ENCODE data around the gene B4GALT3. TPM values are rescaled to one million over a fixed set of nuclear protein-coding genes. Genes with fewer than 3 reads are reported as not detected.

B4GALT3 gene
- polyA plus RNA-seq, 3 donors, result 16.8 to 50.3 (median 21.0) TPM

GRCh38 chr1:161214369-161214768 lies 37.1 kb upstream of the B4GALT3 start:
- Histone ChIP-seq H3K4me1 (ENCODE audit: control insufficient read depth in 1 of 2, insufficient read depth in 2 of 2, low read length in 2 of 2) (peaks cover 48 to 57% of the 10 kb centered on the region in 2 donors), H3K4me3 (replicated peaks in 1 of 3; ENCODE audit: low read depth in 2 of 3, low read length in 3 of 3) (peak overlapping the region; percentile 91 to 98 (median 96))

GRCh38 chr1:161209790-161210409 lies 32.6 kb upstream of the B4GALT3 start:
- 36% methylated on average over 6 of the region's 11 CpGs for WGBS (ENCODE audit: insufficient coverage)
- H3K36me3 Mint-ChIP-seq, result peaks cover 74 to 87% of the 10 kb centered on the region in 2 donors
- H3K4me1 Mint-ChIP-seq, result peaks cover 39% of the 10 kb centered on the region
- peak; percentile 76 to 87 (median 87) for DNase-seq
- Histone ChIP-seq H3K36me3 (replicated peaks in 1 of 2; ENCODE audit: control insufficient read depth in 1 of 2, insufficient read depth in 2 of 2, low read length in 2 of 2) (peaks cover 75 to 90% of the 10 kb centered on the region in 2 donors), H3K27ac (ENCODE audit: low read depth in 1 of 2, low read length in 2 of 2) (peak overlapping the region in 1 of 2 donors; percentile 6), H3K9ac (ENCODE audit: insufficient read depth, low read length, poor library complexity, severe bottlenecking) (no peak overlapping the region), H3K79me2 (ENCODE audit: insufficient read depth, low read length) (peaks cover 66% of the 10 kb centered on the region), H3K4me3 (replicated peaks in 1 of 3; ENCODE audit: low read depth in 2 of 3, low read length in 3 of 3) (no peak overlapping the region), H3K4me2 (replicated peaks; ENCODE audit: extremely low read depth, low read length, poor library complexity, severe bottlenecking) (no peak overlapping the region), H3K9me3 (replicated peaks in 1 of 2; ENCODE audit: control insufficient read depth in 1 of 2, insufficient read depth in 1 of 2, low read length in 2 of 2) (no peaks in the 10 kb centered on the region), H3K27me3 (ENCODE audit: control insufficient read depth in 2 of 2, insufficient read depth in 2 of 2, low read length in 2 of 2) (no peaks in the 10 kb centered on the region), H3K4me1 (ENCODE audit: control insufficient read depth in 1 of 2, insufficient read depth in 2 of 2, low read length in 2 of 2) (peaks cover 29 to 39% of the 10 kb centered on the region in 2 donors), H4K20me1 (ENCODE audit: insufficient read depth, low read length) (no peaks in the 10 kb centered on the region), H2AFZ (ENCODE audit: insufficient read depth, low read depth, low read length, poor library complexity, severe bottlenecking) (no peak overlapping the region)
- peaks cover 0 to 2% (median 0%) of the 10 kb centered on the region in 7 donors for H3K9me3 Mint-ChIP-seq
- H3K27me3 Mint-ChIP-seq (ENCODE audit: low read depth in 3 of 3), result no peaks in the 10 kb centered on the region
- H3K4me3 Mint-ChIP-seq, result no peak overlapping the region
- intact Hi-C loops (cut with micrococcal nuclease), result loop anchor here in 1 of 2 donors (1.0 to 5.0 kb wide), 3 partner anchors 15 to 167 kb away; no protein-coding TSS in a partner anchor
- TF ChIP-seq, protein P1, sequence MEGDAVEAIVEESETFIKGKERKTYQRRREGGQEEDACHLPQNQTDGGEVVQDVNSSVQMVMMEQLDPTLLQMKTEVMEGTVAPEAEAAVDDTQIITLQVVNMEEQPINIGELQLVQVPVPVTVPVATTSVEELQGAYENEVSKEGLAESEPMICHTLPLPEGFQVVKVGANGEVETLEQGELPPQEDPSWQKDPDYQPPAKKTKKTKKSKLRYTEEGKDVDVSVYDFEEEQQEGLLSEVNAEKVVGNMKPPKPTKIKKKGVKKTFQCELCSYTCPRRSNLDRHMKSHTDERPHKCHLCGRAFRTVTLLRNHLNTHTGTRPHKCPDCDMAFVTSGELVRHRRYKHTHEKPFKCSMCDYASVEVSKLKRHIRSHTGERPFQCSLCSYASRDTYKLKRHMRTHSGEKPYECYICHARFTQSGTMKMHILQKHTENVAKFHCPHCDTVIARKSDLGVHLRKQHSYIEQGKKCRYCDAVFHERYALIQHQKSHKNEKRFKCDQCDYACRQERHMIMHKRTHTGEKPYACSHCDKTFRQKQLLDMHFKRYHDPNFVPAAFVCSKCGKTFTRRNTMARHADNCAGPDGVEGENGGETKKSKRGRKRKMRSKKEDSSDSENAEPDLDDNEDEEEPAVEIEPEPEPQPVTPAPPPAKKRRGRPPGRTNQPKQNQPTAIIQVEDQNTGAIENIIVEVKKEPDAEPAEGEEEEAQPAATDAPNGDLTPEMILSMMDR (IDR thresholded peaks at IDR 0.05), result peak; percentile 96
- peak overlapping the region; percentile 47 to 94 (median 85) for H3K27ac Mint-ChIP-seq

More at GRCh38 chr1:161214369-161214768, 37.1 kb upstream of the B4GALT3 start:
- intact Hi-C loops (cut with micrococcal nuclease), result loop anchor here in 1 of 2 donors (5.0 kb wide), 1 partner anchor 78 kb away; no protein-coding TSS in a partner anchor
- DNase-seq, result peak; percentile 72 to 80 (median 79)
- H3K36me3 Mint-ChIP-seq, result peaks cover 72 to 74% of the 10 kb centered on the region in 2 donors
- peaks cover 0 to 1% (median 0%) of the 10 kb centered on the region in 3 donors for H3K27me3 Mint-ChIP-seq (ENCODE audit: low read depth in 3 of 3)
- TF ChIP-seq, protein P1 (IDR thresholded peaks at IDR 0.05), result no peak
- no peaks in the 10 kb centered on the region for H3K9me3 ChIP-seq (replicated peaks in 1 of 2; ENCODE audit: control insufficient read depth in 1 of 2, insufficient read depth in 1 of 2, low read length in 2 of 2)
- no peaks in the 10 kb centered on the region for H3K27me3 ChIP-seq (ENCODE audit: control insufficient read depth in 2 of 2, insufficient read depth in 2 of 2, low read length in 2 of 2)
- H3K4me1 Mint-ChIP-seq, result peaks cover 56% of the 10 kb centered on the region
- H3K27ac Mint-ChIP-seq, result peak overlapping the region; percentile 98 to 100 (median 100)
- peak overlapping the region; percentile 98 to 100 for H3K27ac ChIP-seq (ENCODE audit: low read depth in 1 of 2, low read length in 2 of 2)
- peak overlapping the region; percentile 100 for H3K4me2 ChIP-seq (replicated peaks; ENCODE audit: extremely low read depth, low read length, poor library complexity, severe bottlenecking)
- H3K9me3 Mint-ChIP-seq, result no peaks in the 10 kb centered on the region
- H4K20me1 ChIP-seq (ENCODE audit: insufficient read depth, low read length), result peaks cover 30% of the 10 kb centered on the region
- H2AFZ ChIP-seq (ENCODE audit: insufficient read depth, low read depth, low read length, poor library complexity, severe bottlenecking), result no peak overlapping the region
- 19% methylated on average over 4 of the region's 9 CpGs for WGBS (ENCODE audit: insufficient coverage)
- peaks cover 84% of the 10 kb centered on the region for H3K79me2 ChIP-seq (ENCODE audit: insufficient read depth, low read length)
- H3K4me3 Mint-ChIP-seq, result peak overlapping the region; percentile 99 to 100
- peak overlapping the region; percentile 97 for H3K9ac ChIP-seq (ENCODE audit: insufficient read depth, low read length, poor library complexity, severe bottlenecking)
- H3K36me3 ChIP-seq (replicated peaks in 1 of 2; ENCODE audit: control insufficient read depth in 1 of 2, insufficient read depth in 2 of 2, low read length in 2 of 2), result peaks cover 57 to 61% of the 10 kb centered on the region in 2 donors
